GM19193 (cell line): ENCODE measurements around the gene CACNA1C.

Experiments
- POLR2A ChIP-seq: IDR thresholded peaks from 4 replicates; pipeline ENCODE4 v1.6.1; 2011; ENCODE audit not compliant: insufficient read depth, insufficient read length; ENCODE audit errors: extremely low read depth

The CACNA1C gene

DNA sequence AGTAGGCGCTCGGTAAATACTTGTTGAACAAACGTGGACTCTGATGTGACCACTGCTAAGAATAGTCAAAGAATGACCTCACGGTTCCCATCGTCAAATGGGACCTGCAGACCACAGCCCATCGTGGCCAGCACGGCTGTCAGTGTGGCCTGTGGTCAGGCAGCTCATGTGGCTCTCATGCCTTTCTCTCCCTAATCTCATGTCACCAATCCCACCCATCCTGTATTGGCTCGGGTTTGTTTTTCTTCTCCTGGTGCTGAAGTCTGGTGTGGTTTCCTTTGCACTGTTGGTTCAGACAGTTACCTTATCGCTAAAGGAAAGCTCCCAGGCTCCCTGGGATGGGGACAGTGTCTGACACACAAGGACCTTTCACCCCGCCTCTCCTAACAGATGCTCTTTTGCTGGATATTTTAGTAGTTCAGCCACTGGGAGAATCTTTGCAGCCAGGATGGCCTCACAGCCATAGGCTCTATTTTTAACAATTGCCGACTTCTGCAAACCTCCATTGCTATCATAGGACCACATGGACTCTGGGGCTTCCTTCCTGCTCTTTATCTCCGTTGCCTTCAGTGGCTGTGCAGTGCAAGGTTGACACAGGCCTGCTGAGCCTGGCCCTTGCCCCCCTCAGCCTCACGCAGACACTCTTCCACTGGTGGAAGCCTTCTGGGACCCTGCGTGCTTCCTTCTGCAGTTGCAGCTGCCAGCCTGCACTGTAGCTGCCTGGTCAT is 448.8 kb downstream of the CACNA1C start:
- no peak for TF ChIP-seq POLR2A

DNA sequence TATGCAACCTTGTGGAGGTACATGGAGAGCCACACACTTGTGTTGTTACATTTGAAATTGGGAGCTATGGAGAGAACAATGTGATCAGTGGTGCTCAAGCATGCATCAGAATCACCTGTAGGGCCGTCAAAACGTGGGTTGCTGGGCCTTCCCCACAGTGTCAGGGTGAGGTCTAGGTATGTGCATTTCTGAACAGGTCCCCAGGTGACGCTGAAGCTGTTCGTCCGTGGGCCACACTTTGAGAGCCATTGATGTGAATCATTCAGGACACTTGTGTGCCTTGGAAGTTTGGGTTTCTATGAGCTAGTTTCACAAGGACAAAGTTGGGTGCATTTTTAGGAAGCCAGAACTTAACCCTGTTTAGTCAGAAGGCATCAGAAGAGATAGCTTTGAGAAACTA is 450.2 kb downstream of the CACNA1C start:
- no peak for TF ChIP-seq POLR2A

- TF ChIP-seq POLR2A, result no peak
Observed at GRCh38 chr12:2503762-2504161, 451.0 kb downstream of the CACNA1C start.

DNA sequence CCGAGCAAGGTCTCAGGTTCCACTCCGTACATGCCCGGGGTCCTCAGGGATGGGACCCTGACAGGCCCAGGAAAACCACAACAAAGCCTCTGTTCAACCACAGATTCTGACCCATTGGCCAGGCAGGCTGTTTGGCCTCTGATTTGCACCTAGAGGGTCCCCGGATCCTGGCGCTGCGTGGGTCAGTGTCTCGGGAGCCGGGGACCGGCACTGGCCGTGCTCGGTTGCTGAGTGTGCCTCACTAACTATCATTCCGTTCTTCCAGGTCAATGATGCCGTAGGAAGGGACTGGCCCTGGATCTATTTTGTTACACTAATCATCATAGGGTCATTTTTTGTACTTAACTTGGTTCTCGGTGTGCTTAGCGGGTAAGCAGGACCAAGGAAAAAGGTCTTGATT is 451.8 kb downstream of the CACNA1C start:
- TF ChIP-seq POLR2A, result no peak

- no peak for TF ChIP-seq POLR2A
Observed at GRCh38 chr12:2507814-2508213, 455.0 kb downstream of the CACNA1C start.

- no peak for TF ChIP-seq POLR2A
Observed at GRCh38 chr12:2509137-2509536, 456.4 kb downstream of the CACNA1C start.

GRCh38 chr12:2510045-2510444 is 457.3 kb downstream of the CACNA1C start:
- no peak for TF ChIP-seq POLR2A

- TF ChIP-seq POLR2A, result no peak
Observed at GRCh38 chr12:2513141-2514037, 460.6 kb downstream of the CACNA1C start.

DNA sequence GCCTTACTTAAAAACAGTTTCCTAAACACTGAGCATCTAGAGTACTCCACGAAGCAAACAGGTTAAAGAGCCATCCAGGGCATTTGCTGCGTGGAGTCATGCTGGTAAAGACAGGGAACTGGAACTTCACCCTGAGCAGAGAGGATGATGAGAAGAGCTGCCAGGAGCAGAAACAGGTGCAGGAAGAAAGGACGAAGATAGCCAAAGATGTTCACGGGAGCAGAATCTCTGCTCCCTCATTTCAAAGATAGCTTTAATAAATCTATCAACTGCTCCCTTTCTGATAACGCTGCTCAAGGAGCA is 461.2 kb downstream of the CACNA1C start:
- no peak for TF ChIP-seq POLR2A

- TF ChIP-seq POLR2A, result no peak
Observed at GRCh38 chr12:2520722-2521246, 468.0 kb downstream of the CACNA1C start.

DNA sequence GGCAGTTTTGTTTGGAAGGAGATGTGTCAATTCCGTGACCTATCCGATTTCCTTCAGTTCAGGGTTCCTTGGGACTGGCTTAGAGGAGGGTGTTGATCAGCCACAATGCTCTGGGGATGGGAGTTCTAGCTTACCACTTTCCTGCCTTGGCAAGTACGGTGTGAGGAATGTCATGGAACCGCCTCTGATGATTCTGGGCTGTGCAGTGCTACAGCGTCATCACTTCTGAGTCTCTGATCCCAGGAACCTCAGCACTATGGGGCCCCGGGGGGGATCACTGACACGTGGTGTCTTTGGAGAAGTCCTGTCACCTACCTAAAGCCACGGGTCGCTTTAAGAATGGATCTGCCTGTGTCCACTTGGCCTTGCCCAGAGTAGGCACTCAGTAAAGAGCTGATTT is 470.5 kb downstream of the CACNA1C start:
- no peak for TF ChIP-seq POLR2A

DNA sequence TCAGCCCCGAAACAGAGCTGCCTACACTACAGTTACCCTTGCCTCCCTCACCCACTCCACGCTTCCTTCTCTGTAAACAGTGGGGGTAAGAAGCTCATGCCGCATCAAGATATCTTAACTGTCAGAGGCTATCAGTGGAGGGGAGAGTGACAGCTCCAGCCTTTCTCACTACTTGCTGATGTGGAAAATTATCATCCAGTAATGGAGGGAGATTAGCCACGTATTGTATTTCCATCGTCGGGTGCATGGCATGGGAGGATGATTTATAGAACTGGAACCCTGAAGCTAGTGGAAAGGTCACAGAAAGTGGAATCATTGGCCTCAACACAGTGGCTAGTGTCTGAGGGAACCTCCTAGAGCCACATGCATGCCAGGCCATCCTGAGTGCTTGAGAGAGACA is 471.1 kb downstream of the CACNA1C start:
- TF ChIP-seq POLR2A, result no peak

GRCh38 chr12:2526371-2526770 is 473.6 kb downstream of the CACNA1C start:
- TF ChIP-seq POLR2A, result no peak

DNA sequence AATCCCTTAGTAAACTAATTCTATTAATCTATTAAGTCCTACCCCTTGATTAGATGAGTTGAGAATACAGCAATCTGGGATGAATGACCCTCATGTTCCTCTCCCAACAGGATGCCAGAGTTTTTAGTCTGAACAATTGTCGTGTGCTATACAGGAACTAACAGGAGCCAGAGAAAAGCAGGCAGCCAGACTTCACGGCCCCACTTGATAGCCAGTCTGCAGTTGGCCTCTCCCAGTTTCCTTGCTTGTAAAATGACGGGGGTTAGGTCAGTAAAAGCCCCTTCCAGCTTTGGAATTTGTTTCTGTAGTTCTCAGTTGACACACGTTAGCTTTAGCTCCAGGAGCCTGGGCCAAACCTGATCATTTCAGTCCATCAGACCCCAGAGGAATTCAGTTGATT is 475.2 kb downstream of the CACNA1C start:
- TF ChIP-seq POLR2A, result no peak

DNA sequence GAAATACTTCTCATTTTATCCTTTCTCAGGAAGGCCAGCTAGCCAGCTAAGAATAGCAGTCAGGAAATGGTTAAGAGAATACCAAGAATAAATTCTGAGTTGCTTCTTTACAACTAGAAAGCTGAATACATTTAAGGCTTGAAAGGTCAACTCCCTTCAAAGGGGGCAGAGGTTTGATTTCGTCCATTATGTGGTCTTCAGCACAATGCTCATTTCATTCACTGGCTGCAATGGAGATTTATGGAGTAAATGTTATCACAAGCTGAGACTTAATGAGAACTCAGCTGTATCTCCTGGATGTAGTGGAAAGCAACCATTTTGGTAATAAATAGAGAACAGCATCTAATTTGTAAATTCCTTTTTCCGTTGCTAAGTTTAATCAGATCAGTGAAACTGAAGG is 477.0 kb downstream of the CACNA1C start:
- no peak for TF ChIP-seq POLR2A

DNA sequence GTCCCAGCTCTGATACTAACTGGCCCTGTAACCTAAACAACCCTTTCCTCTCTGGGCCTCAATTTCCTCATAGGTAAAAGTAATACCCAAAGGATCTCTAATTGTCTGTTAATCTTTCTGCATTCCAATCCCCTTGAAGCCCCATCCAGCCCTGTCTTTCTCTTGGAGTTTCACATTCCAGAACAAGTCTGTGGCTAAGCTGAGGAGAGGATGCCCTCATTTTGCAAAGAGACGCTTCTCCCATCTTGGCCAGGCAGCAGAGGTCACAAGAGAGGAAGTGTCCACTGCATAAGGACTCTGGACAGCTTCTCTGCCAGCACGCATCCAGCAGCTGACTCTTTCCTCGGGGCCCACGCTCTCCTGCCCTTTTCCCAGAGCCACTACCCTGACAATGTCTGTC is 478.6 kb downstream of the CACNA1C start:
- no peak for TF ChIP-seq POLR2A
